HepG2 (cell line): ENCODE data around the gene CAMKV.
"Not testable (repeated sequence)": the region's sequence is repeated elsewhere in the genome, so short reads cannot be mapped to it uniquely, and the experiment has no call there.

ENCODE experiments used
- BHLHE40 ChIP-seq: IDR thresholded peaks from 2 replicates; pipeline ENCODE4 v1.6.1; 2011; ENCODE audit warnings: low read length, improper control_type of control experiment
- EZH2 ChIP-seq: conservative IDR thresholded peaks from 2 replicates; pipeline ENCODE4 v1.6.1; 2012; ENCODE audit warnings: mild to moderate bottlenecking, low read depth, low read length, moderate library complexity
- FUBP1 ChIP-seq: sonication (generic); formaldehyde crosslinking; IDR thresholded peaks from 2 replicates; pipeline ENCODE4 v1.5.1; 2020; ENCODE audit warnings: missing genetic modification reagents, mild to moderate bottlenecking, borderline replicate concordance
- GATAD1 ChIP-seq: IDR thresholded peaks from 2 replicates; pipeline ENCODE4 v1.6.1; 2016; ENCODE audit warnings: missing genetic modification reagents, missing compliant biosample characterization
- HDAC2 ChIP-seq: sonication (generic); formaldehyde crosslinking; IDR thresholded peaks from 2 replicates; pipeline ENCODE4 v1.4.0; 2020; ENCODE audit warnings: missing genetic modification reagents
- HOXA7 ChIP-seq: sonication (generic); formaldehyde crosslinking; IDR thresholded peaks from 2 replicates; pipeline ENCODE4 v1.8.1; 2022; ENCODE audit warnings: mild to moderate bottlenecking, missing genetic modification reagents, moderate library complexity
- ISL2 ChIP-seq: sonication (generic); formaldehyde crosslinking; IDR thresholded peaks from 2 replicates; pipeline ENCODE4 v1.5.0; 2020; ENCODE audit warnings: missing genetic modification reagents
- USF2 ChIP-seq, 2 experiments: sonication (generic) in 1 of 2; formaldehyde crosslinking in 1 of 2; IDR thresholded peaks; 2 replicates each; pipeline versions ENCODE4 v1.5.1 to v1.6.1; 2011 to 2020; ENCODE audit warnings: borderline replicate concordance in 1 of 2, low read depth in 1 of 2, low read length in 1 of 2, mild to moderate bottlenecking in 1 of 2, missing genetic modification reagents in 1 of 2, moderate library complexity in 1 of 2
- ZNF274 ChIP-seq: sonication (generic); formaldehyde crosslinking; IDR thresholded peaks from 2 replicates; pipeline ENCODE4 v1.5.1; 2020; ENCODE audit warnings: mild to moderate bottlenecking, missing genetic modification reagents
- ZNF350 ChIP-seq: sonication (generic); formaldehyde crosslinking; IDR thresholded peaks from 2 replicates; pipeline ENCODE4 v1.4.0; 2020; ENCODE audit warnings: mild to moderate bottlenecking, low read depth, missing genetic modification reagents, borderline replicate concordance
- TF ChIP-seq, protein P1 (sequence below): sonication (generic); formaldehyde crosslinking; IDR thresholded peaks from 2 replicates; pipeline ENCODE4 v1.5.0; 2020; ENCODE audit warnings: mild to moderate bottlenecking, missing genetic modification reagents, moderate library complexity

GRCh38 chr3:49904448-49904847 lies 34.7 kb upstream of the CAMKV start:
- not testable (repeated sequence) for TF ChIP-seq EZH2; ISL2 (CRISPR knock-in tag); BHLHE40; HOXA7 (CRISPR knock-in tag); GATAD1 (CRISPR knock-in tag); USF2 (IDR thresholded peaks at IDR 0.05; ENCODE audit: low read depth, low read length); USF2 (CRISPR knock-in tag; IDR thresholded peaks at IDR 0.05; ENCODE audit: borderline replicate concordance); ZNF274 (CRISPR knock-in tag); HDAC2 (CRISPR knock-in tag); FUBP1 (CRISPR knock-in tag); ZNF350 (CRISPR knock-in tag)
- TF ChIP-seq, protein P1, sequence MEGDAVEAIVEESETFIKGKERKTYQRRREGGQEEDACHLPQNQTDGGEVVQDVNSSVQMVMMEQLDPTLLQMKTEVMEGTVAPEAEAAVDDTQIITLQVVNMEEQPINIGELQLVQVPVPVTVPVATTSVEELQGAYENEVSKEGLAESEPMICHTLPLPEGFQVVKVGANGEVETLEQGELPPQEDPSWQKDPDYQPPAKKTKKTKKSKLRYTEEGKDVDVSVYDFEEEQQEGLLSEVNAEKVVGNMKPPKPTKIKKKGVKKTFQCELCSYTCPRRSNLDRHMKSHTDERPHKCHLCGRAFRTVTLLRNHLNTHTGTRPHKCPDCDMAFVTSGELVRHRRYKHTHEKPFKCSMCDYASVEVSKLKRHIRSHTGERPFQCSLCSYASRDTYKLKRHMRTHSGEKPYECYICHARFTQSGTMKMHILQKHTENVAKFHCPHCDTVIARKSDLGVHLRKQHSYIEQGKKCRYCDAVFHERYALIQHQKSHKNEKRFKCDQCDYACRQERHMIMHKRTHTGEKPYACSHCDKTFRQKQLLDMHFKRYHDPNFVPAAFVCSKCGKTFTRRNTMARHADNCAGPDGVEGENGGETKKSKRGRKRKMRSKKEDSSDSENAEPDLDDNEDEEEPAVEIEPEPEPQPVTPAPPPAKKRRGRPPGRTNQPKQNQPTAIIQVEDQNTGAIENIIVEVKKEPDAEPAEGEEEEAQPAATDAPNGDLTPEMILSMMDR: not testable (repeated sequence)
